OCI-LY1 (cell line): Measurements from ENCODE around the gene CIBAR2.

Source experiments
- CTCF ChIP-seq: fragments of 200-600 bp; sonication (generic), shearing (Covaris generic); IDR thresholded peaks from 2 replicates; pipeline ENCODE4 v1.5.1; 2017; ENCODE audit warnings: mild to moderate bottlenecking, antibody characterized with exemption, low read length, moderate library complexity, mixed read lengths
- EZH2 ChIP-seq: fragments of 200-600 bp; sonication (generic), shearing (Covaris generic); IDR thresholded peaks from 2 replicates; pipeline ENCODE4 v1.8.0; 2017; ENCODE audit warnings: borderline replicate concordance, mixed run types, mild to moderate bottlenecking, antibody characterized with exemption, low read length, moderate library complexity, mixed read lengths

GRCh38 chr16:85151603-85152413 lies 39.5 kb upstream of the CIBAR2 start:
- TF ChIP-seq CTCF (no peak), EZH2 (no peak)
